Caki2 (cell line): ENCODE results near the gene MPHOSPH8. TPM values are rescaled to one million over a fixed set of nuclear protein-coding genes. Genes with fewer than 3 reads are reported as not detected.

Experiments
- total RNA-seq: library from RNA; depleted of rRNA; stranded (reverse); fragments of >200 nt; shearing (Covaris generic); gene quantifications from 2 replicates; pipeline ENCODE4 v1.2.3, GENCODE V29; 2014; ENCODE audit warnings: low replicate concordance; rRNA removed

The MPHOSPH8 gene
- total RNA-seq, 1 experiment from 2014 or later = 5.9 TPM

Other genes with a start within 250 kb of the MPHOSPH8 start
- not detected in 2 replicates for gene TPTE2, start 72.1 kb upstream of the MPHOSPH8 start, total RNA-seq
- gene PSPC1, start 149.3 kb downstream of the MPHOSPH8 start, total RNA-seq = 21.3 and 24.3 TPM in 2 replicates
- gene ZMYM5, start 230.0 kb downstream of the MPHOSPH8 start, total RNA-seq = 3.3 and 4.5 TPM in 2 replicates